ENCODE results near the gene ZBTB4.
"Not testable (repeated sequence)": the region's sequence is repeated elsewhere in the genome, so short reads cannot be mapped to it uniquely, and the experiment has no call there.

DNA sequence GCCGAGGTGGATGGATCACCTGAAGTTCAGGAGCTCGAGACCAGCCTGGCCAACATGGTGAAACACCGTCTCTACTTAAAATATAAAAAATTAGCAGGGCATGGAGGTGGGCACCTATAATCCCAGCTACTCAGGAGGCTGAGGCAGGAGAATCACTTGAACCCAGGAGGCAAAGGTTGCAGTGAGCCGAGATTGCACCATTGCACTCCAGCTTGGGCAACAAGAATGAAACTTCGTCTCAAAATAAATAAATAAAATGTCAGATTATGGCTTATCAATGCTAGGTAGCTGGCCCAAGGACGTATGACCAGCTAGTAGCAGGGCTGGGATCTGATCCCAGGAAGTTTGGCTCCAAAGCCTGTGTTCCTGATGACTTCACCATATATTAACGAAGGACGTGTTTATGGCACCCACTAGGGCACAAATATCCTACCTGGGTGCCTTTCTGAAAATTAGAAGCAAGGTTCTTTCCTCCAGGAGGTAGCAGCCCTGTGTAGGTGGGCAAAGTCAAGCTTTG is 8.9 kb downstream of the ZBTB4 start:
- TF ChIP-seq CTCF, POLR2A, EP300 (IDR thresholded peaks at IDR 0.05): not testable (repeated sequence)

Measured in tibial nerve (tissue), 4 donors.